Astrocyte of the cerebellum (primary cell): ENCODE data around the gene MCCD1.

ENCODE experiments used
- DNase-seq: peaks from one replicate; pipeline ENCODE4 v3.0.0-alpha.2; 2011; ENCODE audit warnings: low read depth
- H3K4me3 ChIP-seq: 2 replicates; pipeline ENCODE4 v1.5.1; 2011; ENCODE audit warnings: mild to moderate bottlenecking, low read depth, low read length, moderate library complexity
- CTCF ChIP-seq: IDR thresholded peaks from 2 replicates; pipeline ENCODE4 v1.5.1; 2012; ENCODE audit warnings: low read length, low read depth, moderate library complexity, mild to moderate bottlenecking; ENCODE audit errors: missing control alignments
- in situ Hi-C: cut with HindIII; loops from 2 replicates; pipeline ENCODE4 v1.10.0; 2017; ENCODE audit warnings: low sequenced_read_pairs

The MCCD1 gene

DNA sequence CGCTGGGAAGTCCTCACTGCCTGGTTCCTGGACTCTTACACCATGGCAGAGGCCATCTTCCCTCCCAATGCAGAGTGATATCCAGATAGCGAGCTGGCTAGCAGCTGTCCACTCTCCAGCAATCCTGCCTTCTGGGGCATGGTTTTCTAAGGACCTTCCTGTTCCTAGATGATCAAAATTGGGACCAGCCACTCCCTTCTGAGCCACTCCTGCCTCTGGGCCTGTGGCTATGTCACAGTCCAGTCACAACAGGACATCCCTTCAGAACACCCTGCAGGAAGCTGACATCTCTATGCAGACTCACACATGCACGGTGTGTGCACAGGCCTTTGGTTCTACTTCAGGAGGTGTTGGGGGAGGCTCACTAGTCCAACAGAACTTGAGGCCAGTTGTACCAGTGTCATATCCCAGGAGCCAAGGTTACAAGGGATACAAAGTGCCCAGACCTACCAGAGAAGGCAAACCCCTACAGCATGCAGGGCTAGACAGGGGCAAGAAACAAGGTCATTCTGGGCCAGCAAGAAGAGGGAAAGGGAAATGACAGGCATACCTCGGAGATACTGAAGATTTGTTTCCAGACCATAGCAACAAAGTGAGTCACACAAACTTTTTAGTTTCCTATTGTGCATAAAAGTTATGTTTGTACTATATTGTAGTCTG, 2.7 kb upstream of the MCCD1 start:
- no peak for TF ChIP-seq CTCF
- in situ Hi-C loops = no loop called here
- H3K4me3 ChIP-seq = no peak overlapping the region
- DNase-seq = no peak

DNA sequence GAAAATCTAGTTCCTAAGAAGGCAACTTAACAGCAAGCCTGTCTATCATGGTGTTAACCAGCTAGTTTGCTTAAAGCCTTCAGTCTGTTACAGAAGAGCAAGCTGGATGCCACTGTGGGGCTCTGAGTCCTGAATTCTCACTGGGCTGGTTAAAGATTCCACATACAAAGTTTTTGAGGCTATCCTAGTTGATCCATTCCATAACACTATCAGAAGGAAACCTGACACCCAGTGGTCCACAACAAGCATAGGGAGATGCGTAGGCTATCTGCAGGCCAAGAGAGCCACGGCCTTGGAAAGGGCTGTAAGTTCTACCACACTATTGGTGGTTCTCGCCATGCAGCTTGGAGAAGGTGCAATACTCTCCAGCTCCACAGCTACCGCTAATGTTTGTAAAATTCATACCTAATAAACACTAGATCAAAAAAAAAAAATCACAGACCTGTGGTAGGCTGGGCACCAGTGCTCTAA, 420 bp upstream of the MCCD1 start:
- no peak for DNase-seq

GRCh38 chr6:31529329-31530150, 778 bp downstream of the MCCD1 start:
- H3K4me3 ChIP-seq = no peak overlapping the region
- DNase-seq = no peak
- TF ChIP-seq CTCF = no peak
- in situ Hi-C loops = no loop called here

More for the DNA sequence above, 420 bp upstream of the MCCD1 start:
- no peak for TF ChIP-seq CTCF
- in situ Hi-C loops = no loop called here
- no peak overlapping the region for H3K4me3 ChIP-seq

DNA sequence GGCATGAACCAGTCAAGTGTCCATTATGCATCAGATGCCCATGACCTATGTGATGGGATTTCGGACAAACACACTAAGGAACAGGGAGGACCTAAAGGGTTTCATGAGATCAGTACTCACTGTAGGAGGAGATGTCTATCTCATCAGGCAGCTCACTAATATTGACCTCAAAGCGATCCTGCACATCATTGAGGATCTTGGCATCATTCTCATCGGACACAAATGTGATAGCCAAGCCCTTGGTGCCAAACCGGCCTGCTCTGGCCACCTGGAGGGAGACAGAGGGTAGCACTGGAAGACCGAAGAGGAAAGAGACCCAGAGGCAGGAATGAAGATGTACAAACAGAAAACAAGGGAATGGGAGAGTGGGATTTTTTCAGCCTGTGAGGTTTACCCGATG, 1.9 kb downstream of the MCCD1 start:
- no peak overlapping the region for H3K4me3 ChIP-seq
- in situ Hi-C loops = no loop called here
- no peak for DNase-seq
- TF ChIP-seq CTCF = no peak

GRCh38 chr6:31531162-31531561, 2.4 kb downstream of the MCCD1 start:
- no peak for DNase-seq
- in situ Hi-C loops = no loop called here
- H3K4me3 ChIP-seq = no peak overlapping the region
- no peak for TF ChIP-seq CTCF

DNA sequence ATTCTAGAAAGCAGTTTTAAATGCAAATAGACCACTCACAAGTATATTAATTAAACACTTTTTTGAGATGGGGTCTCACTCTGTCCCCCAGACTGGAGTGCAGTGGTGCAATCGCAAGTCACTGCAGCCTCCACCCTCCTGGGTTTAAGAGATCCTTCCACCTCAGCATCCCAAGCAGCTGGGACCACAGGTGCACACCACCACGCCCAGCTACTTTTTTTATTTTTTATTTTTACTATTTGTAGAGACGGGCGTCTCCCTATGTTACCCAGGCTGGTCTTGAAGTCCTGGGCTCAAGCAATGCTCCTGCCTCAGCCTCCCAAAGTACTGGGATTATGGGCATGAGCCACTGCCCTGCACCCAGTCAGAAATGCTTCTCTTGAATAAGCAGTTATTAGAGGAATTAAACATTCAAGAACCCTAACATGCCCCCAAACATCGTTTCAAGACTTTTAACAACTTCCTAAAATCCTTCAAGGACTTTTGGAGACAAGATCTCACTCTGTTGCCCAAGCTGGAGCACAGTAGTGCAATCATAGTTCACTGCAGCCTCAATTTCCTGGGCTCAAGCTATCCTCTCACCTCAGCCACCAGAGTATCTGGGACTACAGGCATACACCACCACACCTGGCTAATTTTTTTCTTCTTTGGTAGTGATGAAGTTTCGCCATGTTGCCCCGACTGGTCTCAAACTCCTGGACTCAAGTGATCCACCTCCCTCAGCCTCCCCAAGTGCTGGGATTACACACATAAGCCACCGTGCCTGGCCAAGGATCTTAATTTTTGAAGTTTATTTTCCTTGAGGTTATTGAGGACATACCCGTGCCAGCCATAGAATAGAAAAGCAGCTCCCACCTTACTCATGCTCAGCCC, 3.2 kb downstream of the MCCD1 start:
- in situ Hi-C loops = no loop called here
- DNase-seq = no peak
- H3K4me3 ChIP-seq = no peak overlapping the region
- no peak for TF ChIP-seq CTCF
